Iris pigment epithelial cell (primary cell): ENCODE measurements around the gene KRT36.
A peak's percentile ranks its signal among the peaks of the same experiment; 100 is the strongest.

Source experiments
- DNase-seq: peaks from one replicate; pipeline ENCODE4 v3.0.0-alpha.2; 2011; ENCODE audit warnings: low read depth

The KRT36 gene

GRCh38 chr17:41521574-41522261, 32.0 kb upstream of the KRT36 start:
- peak; percentile 92 for DNase-seq

- no peak for DNase-seq
Measured at GRCh38 chr17:41520821-41521521, 31.3 kb upstream of the KRT36 start.

DNA sequence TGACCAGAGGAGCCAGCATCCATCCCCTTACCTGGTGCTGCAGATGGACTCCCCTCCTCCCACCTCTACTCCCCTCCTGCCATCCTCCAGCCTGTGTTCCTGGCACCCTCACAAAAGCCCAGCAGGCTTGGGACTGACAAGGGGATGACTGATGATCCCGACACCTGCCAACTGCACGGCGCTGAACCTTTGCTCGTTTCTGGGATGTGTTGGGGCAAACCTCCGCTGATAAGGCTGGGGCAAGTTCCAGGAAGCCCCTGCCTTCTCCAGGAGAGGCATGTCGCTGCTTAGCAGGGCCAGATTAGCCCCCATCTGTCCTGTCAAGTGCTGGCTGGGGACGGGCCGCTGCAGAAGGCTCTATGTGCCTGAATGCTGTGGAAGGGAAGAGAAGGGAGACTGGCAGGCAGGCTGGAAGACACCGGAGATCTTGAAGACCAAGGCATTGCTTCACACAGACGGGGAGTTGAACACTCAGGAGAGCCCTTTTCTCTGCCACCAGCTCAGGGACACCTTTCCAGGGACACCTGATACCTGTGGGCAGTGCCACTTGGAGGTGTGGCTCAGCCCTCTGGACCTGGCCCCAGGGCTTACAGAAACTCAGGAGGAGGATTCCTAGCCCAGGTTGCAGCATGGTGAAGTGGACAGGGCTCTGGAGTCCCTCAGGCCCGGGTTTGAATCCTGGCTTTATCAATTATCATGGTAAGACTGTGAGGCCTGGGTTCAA, 30.0 kb upstream of the KRT36 start:
- DNase-seq, result no peak

DNA sequence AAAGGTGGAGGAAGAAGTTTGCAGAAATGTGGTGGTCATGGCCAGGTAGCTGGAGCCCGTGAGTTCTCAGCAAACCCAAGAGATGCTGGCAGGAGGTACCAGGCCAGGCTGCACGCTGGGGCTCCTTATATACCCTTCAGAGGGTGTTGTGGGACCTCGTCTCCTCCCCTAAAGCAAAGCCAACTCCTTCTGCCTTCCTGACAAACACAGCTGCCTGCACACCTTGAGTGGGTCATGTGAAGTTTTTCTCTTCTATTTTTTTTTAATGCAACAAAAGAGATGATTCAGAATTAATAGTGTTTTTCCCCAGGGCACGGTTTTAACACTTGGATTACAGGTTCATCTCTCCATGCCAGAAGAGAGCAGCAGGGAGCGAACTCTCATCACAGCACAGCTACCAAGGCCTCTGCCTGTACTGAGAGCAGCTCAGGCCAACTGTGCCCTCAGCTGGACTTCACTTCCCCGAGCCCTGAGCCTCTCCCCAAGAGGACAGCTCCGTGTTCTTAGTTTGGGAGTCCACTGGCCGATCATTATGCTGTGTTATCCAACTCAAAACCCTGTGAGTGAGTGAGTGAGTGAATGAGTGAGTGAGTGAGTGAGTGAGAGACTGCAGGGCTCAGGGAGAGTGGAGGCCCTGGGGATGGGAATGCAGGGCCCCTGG, 29.2 kb upstream of the KRT36 start, which contains the start of gene KRT15:
Gene KRT15 (minus strand): TSS at position 102 of the 661 bp plus-strand sequence. CDS start 63 bp downstream, at position 39.
- DNase-seq, result no peak

GRCh38 chr17:41518031-41518430, 28.3 kb upstream of the KRT36 start:
- DNase-seq, result no peak

DNA sequence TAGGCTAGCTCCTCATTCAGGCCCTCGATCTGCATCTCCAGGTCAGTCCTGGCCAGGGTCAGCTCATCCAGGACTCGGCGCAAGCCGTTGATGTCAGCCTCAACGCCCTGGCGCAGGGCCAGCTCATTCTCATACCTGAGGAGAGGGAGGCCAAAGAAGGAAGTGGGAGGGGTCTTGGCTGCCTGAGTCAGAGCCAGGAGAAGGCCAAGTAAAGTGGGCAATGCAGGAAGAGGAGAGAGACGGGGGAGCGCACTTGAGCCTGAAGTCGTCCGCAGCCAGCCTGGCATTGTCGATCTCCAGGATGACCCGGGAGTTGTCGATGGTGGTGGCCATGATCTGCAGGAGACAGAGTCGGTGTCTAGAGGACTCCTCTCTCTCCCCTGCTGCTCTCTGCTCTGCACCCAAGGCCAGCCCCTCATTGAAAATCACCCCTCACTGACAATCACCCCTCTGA, 27.1 kb upstream of the KRT36 start:
- no peak for DNase-seq

GRCh38 chr17:41516147-41516829, 26.6 kb upstream of the KRT36 start:
- DNase-seq, result no peak

GRCh38 chr17:41513168-41513547, 23.4 kb upstream of the KRT36 start:
- DNase-seq, result no peak

DNA sequence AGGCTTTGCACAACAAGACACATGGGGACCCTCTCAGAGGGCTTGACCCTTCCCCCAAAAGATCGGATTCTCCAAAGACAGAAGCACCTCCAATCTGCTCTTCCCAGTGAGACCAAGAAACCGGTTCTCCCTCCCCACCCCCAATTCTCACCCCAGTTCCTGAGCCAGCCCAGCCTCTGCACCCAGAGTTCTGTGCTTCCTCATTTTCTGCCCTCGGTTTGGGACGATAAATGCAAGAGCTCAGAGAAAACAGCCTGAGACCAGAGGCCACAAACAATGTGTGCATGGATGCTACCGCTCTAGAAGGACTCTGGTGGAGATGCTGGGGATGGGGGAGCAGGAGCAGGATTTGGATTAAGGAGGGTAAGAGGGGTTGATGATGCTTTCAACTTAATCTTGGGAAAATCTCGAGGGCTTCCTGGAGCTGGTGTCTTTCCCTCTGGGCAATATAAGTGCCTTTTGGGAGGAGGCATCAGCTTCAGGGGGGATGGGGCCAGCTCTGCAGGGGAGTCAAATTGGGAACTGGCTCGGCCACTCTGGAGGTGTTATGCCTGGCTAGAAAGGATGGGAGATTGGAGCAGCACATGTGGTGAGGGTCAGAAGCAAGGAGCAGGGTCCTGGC, 22.9 kb upstream of the KRT36 start:
- DNase-seq, result no peak

DNA sequence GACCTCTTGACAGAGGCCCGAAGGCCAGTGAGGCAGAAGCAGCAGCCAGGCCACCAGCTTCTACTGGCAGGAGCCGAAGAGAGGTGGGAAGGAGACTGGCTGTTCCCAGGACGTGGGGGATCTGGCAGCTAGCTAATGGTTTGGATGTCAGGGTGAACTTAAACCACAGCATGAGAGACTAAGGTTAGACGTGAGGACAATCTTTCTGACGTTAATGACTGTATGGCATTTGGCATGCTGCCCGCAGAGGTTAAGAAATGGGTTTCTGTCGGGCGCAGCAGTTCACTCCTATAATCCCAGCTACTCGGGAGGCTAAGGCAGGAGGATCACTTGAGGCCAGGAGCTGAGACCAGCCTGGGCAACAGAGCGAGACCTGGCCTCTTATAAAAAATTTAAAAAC, 22.0 kb upstream of the KRT36 start:
- DNase-seq, result no peak

DNA sequence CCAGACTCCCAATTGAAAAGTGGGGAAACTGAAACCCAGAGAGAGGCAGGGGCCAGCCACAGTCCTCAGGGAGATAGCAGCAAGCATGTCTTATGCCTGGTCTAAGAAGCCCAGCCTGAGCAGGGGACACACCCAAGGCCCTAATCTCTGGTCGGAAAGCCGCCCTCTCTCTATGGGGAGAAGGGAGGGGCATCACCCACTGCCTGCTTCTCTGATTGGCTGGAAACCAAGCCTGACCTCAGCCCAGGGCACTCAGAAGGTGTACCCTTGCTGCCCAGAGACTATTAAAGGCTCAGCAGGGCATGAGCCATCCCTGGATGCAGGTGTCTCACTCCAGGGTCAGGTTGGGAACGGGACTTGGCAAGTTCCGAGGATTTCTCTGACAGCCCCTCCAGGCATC, 21.4 kb upstream of the KRT36 start:
- DNase-seq, result no peak

- DNase-seq, result no peak
Measured at GRCh38 chr17:41510251-41511065, 20.7 kb upstream of the KRT36 start.

- DNase-seq, result no peak
Measured at GRCh38 chr17:41507315-41507880, 17.7 kb upstream of the KRT36 start.

DNA sequence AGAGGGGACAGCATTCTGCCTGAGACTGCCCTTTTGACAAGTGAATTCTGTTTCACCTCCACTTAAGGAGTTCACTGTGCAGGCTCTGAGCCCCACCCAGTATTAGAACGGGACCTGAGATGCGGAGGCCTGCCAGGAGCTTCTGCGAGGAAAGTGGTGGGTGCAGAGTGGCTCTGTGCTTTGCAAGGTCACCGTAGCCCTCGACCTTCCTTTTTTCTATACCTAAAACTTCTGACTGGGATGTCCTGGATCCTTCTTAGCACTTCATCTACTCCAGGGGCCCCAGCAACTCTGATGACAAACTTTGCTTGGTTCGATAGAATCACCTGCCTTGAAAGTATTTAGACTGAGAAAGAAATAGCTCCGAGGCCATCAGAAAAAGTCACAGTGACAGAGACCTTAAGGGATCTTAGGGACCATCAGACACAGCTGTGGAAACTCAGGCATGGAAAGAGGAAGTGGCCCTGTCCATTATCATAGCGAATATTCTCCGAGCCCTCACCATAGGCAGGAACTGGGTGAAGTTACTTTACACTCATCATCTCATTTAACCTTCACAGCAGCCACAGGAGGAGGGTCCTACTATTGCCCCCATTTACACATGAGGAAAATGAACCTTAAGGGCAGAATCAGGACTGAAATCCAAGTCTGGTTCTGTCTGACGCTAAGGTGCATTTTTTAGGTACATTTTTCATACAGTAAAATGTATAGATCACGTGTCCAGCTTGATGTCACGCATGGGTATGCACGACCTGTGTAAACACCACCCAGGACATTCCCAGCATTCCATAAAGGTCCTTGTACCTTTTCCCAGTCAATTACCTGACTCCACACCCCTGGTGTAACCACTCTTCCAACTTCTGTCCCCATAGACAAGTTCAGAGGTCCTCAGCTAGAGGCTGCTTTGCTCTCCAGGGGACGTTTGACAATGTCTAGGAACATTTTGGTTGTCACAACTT, 16.4 kb upstream of the KRT36 start:
- no peak for DNase-seq

DNA sequence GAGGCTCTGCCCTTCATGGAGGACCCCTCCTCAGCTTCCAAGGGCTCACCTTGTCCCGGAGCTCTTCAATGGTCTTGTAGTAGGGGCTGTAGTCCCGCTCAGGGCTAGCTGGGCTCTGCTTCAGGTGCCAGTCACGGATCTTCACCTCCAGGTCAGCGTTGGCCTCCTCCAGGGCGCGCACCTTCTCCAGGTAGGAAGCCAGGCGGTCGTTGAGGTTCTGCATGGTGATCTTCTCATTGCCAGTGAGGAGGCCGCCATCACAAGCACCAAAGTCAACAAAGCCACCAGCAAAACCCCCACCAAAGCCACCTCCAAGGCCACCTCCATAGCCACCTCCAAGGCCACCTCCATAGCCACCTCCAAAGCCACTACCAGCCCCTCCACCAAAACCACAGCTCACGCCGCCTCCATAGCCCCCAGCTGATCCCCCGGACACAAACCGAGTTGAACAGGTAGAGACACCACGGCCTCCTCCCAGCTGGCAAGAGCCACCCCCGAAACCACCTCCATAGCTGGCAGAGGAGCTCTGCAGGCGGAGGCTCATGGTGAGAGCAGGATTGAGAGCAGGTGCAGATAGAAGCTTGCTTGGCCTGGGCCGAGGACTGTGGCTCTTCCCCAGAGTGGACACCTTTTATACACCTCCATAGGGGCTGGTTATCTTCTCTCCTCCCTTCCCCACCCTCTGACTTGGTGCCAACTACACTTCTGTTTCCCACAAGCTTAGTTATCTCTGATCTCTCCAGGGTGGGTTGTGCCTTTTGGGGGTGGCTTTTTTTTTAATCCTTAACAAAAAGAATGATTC, 15.5 kb upstream of the KRT36 start, which contains the start of gene KRT13:
Gene KRT13 (minus strand): TSS at position 606 of the 802 bp plus-strand sequence. CDS start 62 bp downstream, at position 544.
- no peak for DNase-seq

GRCh38 chr17:41504246-41504977, 14.7 kb upstream of the KRT36 start:
- DNase-seq, result no peak

DNA sequence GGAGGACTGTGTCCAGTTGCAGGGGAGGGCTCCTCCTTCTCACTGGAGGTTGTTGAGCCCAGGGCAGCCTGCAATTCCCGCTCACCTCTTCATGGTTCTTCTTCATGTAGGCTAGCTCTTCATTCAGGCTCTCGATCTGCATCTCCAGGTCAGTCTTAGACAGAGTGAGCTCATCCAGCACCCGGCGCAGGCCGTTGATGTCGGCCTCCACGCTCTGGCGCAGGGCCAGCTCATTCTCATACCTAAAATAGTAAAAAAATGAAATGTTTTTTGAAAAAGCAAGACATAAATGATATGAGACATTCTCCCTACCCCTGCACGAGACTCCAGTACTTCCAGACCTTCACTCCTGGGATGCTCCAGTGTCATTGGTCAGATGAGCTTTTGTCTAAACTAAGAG, 13.5 kb upstream of the KRT36 start:
- DNase-seq, result no peak
